ENCODE measurements around the gene LPAR4. TPM values are rescaled to one million over a fixed set of nuclear protein-coding genes. Genes with fewer than 3 reads are reported as not detected.

Gene LPAR4
- total and polyA plus RNA-seq, 2 of the 4 experiments (the other 2 are of a cell fraction), result not detected

DNA sequence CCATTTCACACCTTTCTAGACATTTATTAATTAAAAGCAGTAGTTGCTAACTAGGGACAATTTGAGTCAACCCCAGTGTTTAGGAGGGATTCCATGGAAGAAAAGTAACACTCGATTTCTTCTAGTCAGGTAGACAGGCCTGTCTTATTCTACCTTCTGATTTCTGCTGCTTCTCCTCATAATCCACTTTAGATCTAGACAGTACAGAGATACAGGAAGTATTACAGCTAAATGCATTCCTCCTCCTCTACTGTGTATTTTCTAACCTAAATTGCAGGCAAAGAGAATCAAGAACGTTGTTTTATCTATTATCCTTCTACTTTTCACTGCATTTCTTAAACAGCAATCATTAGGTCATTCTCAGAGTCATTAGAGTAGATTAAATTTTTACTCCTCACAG lies 52.6 kb downstream of the LPAR4 start:
- intact Hi-C loops (cut with micrococcal nuclease) (no loop called here), in situ Hi-C loops (cut with MboI; ENCODE audit: low sequenced_read_pairs) (no loop called here), dilution Hi-C loops (cut with HindIII; ENCODE audit: low sequenced_read_pairs, unreplicated experiment) (no loop called here)
- no TSS peak for BruUV-seq (replicated peaks)
- no peak overlapping the region for H3K4ac ChIP-seq (ENCODE audit: low read depth, low read length)
- H2BK120ac ChIP-seq (ENCODE audit: low read depth, low read length), result no peak overlapping the region
- H3K9ac ChIP-seq (ENCODE audit: low read depth, low read length), result no peak overlapping the region
- no peaks in the 10 kb centered on the region for H3K27me3 ChIP-seq (ENCODE audit: control insufficient read depth, insufficient read depth, low read length)
- no peak overlapping the region for H2AK9ac ChIP-seq (replicated peaks; ENCODE audit: low read depth, low read length, poor library complexity)
- no peaks in the 10 kb centered on the region for H3K9me3 ChIP-seq (ENCODE audit: control insufficient read depth, insufficient read depth, low read length)
- H2BK5ac ChIP-seq (ENCODE audit: low read depth, low read length, poor library complexity, severe bottlenecking), result no peak overlapping the region
- no peaks in the 10 kb centered on the region for H3K36me3 ChIP-seq (ENCODE audit: control insufficient read depth, insufficient read depth, low read length)
- H2BK20ac ChIP-seq (ENCODE audit: low read depth, low read length), result no peak overlapping the region
- POLR2A ChIA-PET (ENCODE audit: unreplicated experiment), result no interaction called here
- H3K4me2 ChIP-seq (ENCODE audit: low read depth, low read length), result no peak overlapping the region
- H4K5ac ChIP-seq (ENCODE audit: low read depth, low read length), result no peak overlapping the region
- CTCF ChIA-PET, result no interaction called here
- H2AK5ac ChIP-seq (ENCODE audit: low read depth, low read length), result no peak overlapping the region
- no peak overlapping the region for H3K18ac ChIP-seq (ENCODE audit: low read depth, low read length)
- TF ChIP-seq RAD21 (IDR thresholded peaks at IDR 0.05; ENCODE audit: low read length) (no peak), CEBPB (IDR thresholded peaks at IDR 0.05; ENCODE audit: low read depth, low read length) (no peak)
- TF ChIP-seq, protein P1, sequence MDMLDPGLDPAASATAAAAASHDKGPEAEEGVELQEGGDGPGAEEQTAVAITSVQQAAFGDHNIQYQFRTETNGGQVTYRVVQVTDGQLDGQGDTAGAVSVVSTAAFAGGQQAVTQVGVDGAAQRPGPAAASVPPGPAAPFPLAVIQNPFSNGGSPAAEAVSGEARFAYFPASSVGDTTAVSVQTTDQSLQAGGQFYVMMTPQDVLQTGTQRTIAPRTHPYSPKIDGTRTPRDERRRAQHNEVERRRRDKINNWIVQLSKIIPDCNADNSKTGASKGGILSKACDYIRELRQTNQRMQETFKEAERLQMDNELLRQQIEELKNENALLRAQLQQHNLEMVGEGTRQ (IDR thresholded peaks at IDR 0.05; ENCODE audit: low read depth, low read length), result no peak
- no peak overlapping the region for H4K91ac ChIP-seq (ENCODE audit: insufficient read depth, low read depth, low read length)
- DNase-seq, result no peak
- no peak overlapping the region for H3K23ac ChIP-seq (ENCODE audit: low read depth, low read length)
- H3K4me1 ChIP-seq (ENCODE audit: control insufficient read depth, insufficient read depth, low read length), result no peaks in the 10 kb centered on the region
- H3K79me1 ChIP-seq (ENCODE audit: low read depth in 1 of 2, low read length in 2 of 2), result no peaks in the 10 kb centered on the region
- ATAC-seq (ENCODE audit: low read depth), result no peak
- no peaks in the 10 kb centered on the region for H4K20me1 ChIP-seq (ENCODE audit: insufficient read depth, low read length)
- no peak overlapping the region for H2BK15ac ChIP-seq (ENCODE audit: low read depth, low read length)
- no peak overlapping the region for H2AFZ ChIP-seq (replicated peaks; ENCODE audit: low read length, poor library complexity)
- H4K8ac ChIP-seq (ENCODE audit: low read depth in 2 of 2, low read length in 2 of 2), result no peak overlapping the region
- H3K4me3 ChIP-seq (ENCODE audit: insufficient read depth, low read depth, low read length), result no peak overlapping the region
- H3K9me1 ChIP-seq (ENCODE audit: insufficient read depth, low read length), result no peaks in the 10 kb centered on the region
- no peak overlapping the region for H3K14ac ChIP-seq (replicated peaks; ENCODE audit: low read depth, low read length)
- no peak overlapping the region for H3K27ac ChIP-seq (ENCODE audit: insufficient read depth, low read length)
- H3K56ac ChIP-seq (ENCODE audit: extremely low read depth, insufficient read depth, low read length), result no peak overlapping the region
- WGBS, 2 experiments (ENCODE audit: extremely low coverage in 2 of 2, insufficient read length in 1 of 2), result no CpG with 5 or more reads among the region's 2 CpGs

Measured in IMR-90 (cell line).